Mucosa of gallbladder (tissue), 1 donor: ENCODE data around the gene RIOK2. TPM values are rescaled to one million over a fixed set of nuclear protein-coding genes. Genes with fewer than 3 reads are reported as not detected.
"Not testable (repeated sequence)": the region's sequence is repeated elsewhere in the genome, so short reads cannot be mapped to it uniquely, and the experiment has no call there.

Experiments used
- DNase-seq: peaks from one replicate; pipeline ENCODE4 v3.0.0-alpha.2; 2020; ENCODE audit warnings: low spot score
- total RNA-seq: library from RNA; stranded (reverse); gene quantifications from one replicate; pipeline ENCODE4 v1.2.1, GENCODE V29; 2021
- donor health status: DM: no; HTN: no; CAD: no.

RIOK2 gene
- total RNA-seq, 1 donor from 2014 or later, result 13.7 TPM

DNA sequence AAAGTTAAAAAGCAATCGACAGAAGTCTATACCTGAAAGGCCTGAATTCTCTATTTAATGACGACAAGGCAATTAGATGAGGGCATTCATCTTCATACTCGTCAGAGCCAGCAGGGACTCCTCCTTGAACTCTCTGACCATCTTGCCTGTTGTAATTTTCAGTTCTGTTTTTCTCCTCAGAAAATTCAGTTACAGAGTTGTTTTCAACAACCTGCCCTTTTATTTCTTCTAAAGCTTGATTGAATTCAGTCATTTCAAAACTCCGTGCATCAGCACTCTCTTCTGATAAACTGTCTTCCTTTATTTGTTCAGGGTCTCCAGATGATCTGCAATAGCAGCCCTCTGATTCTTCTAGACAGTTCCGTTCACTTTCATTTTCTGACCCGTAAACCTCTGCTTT is 15.6 kb downstream of the RIOK2 start:
- DNase-seq, result no peak

- no peak for DNase-seq
Measured at GRCh38 chr5:97165726-97166125, 17.3 kb downstream of the RIOK2 start.

GRCh38 chr5:97164846-97165245 is 18.2 kb downstream of the RIOK2 start:
- DNase-seq, result no peak

DNA sequence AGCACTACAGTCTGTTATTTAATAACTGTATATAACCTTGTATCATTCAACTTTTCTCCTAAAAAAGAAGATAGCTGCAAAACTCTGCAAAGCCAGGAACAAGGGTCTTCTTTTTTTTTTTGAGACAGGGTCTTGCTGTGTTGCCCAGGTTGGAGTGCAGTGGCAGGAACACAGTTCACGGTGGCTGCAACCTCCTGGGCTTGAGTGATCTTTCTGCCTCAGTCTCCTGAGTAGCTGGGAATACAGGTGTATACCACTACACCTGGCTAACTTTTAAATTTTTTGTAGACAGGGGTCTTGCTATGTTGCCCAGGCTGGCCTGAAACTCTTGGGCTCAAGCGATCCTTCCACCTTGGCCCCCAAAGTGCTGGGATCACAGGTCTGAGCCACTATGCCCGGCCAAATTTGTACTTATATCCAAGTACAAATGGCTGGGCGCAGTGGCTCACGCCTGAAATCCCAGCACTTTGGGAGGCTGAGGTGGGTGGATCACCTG is 19.2 kb downstream of the RIOK2 start:
- DNase-seq, result no peak

DNA sequence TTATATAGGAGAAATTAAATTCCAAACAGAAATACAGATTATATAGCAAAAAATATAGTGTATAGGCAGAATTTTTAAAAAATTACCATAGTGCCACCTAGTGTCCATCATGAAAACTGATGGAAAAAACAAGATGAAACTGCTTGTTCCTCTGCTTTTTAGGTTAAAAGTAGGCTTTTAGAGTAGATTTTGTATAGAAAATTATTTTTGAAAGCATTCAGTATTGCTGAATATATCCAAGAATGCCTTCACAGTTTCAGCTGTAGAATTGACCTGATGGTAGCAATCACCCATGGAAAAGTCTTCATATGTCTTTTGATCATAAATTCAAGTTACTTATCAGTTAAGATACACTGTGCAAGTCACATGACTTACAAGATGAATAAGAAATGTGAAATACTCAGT is 19.7 kb downstream of the RIOK2 start:
- DNase-seq, result no peak

DNA sequence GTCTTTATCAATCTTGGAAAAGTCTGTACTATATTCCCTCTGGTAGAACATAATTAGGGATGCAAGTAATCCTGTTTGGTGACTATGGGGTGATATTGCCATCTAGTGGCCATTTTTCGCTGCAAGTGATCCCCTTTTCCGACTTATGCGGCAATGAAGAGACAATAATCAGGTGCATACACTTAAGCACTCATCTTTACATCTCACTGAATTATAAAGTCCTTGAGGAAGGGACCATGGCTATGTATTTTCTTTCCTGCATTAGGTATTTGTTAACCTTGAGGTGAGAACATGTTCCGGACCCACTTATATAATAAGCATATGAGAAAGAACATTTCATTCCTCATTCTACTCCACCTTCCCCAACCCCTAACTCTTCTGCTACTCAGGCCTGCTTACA is 21.0 kb downstream of the RIOK2 start:
- DNase-seq, result peak; percentile 65

DNA sequence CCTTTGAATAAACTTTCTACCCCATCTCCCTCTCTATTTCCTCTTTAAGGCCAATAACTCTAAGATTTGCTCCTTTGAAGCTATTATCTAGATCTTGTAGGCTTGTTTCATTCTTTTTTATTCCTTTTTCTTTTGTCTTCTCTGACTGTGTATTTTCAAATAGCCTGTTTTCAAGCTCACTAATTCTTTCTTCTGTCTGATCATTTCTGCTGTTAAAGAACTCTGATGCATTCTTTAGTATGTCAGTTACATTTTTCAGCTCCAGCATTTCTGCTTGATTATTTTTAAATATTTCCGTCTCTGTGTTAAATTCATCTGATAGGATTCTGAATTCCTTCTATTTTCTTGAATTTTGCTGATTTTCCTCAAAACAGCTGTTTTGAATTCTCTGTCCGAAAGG is 25.4 kb downstream of the RIOK2 start:
- DNase-seq, result no peak

DNA sequence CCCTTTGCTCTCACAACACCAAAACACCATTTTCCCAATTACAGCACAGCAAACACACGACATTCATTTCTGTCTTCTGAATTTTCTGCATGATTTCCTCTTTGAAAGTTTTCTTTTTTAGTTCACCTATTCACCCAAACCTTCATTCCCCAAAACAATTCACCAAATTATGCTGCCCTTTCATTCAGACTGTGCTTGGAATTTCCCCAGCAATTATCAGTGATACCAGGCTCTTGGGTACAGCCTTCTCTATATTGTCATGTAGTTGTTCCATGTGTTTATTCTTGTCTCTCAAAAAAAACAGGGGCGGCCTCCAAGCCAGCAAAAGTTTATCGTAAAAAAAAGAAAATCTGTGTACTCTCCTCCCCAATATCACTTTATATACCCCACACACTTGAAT is 31.7 kb downstream of the RIOK2 start:
- no peak for DNase-seq

DNA sequence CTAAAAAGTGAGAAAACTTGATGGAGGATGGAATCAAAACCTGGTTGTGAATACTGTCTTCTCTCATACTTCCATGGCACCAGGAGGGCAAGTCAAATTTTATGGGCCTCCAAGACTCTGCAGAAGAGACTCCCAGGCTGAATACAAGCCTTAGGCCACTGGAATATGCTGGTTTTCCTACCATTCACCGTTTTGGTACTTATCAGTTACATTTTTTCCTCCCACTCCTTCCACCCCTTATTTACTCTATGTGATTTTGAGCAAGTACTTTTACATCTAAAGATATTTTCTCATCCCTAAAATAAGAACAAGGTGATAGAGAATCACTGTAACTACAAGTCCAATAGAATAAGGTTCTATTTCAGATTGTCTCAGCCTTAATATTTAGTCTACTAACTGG is 32.6 kb downstream of the RIOK2 start:
- DNase-seq, result no peak

DNA sequence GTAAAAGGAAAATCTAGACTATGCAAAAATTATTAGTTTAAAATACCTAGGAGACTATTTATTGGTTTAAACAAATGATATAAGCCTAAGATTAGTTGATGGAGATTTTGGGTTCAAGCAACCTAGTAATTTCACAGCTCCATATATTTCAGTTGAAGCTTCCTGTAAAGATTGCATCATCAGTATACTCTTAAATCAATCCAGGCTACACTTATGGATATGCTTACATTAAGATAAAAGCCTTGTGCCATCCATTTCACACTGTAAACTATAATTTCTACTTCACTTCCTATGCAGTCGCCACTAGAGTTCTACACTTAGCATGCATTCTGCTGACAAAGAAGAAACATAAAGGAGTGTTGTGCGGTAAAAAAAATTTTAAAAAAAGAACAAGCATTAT is 33.3 kb downstream of the RIOK2 start:
- DNase-seq, result no peak

DNA sequence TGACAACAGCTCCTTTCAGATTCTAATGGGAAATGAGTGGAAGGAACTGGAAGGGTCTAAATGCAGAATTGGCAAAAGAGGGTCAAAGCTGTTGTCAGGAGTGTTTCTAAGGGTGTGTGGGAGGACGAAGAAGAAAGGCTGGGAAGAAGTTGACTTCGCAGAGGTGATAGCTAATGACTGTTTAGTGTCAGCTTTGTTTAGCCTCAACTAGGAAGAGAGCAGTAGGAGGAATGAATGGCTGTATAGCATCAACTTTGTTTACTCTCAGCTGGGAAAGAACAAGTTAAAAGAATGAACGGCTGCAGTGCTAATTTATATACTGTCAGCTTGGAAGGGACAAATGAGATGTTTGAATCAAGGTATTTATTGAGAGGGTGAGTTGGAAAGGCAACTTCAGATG is 34.8 kb downstream of the RIOK2 start:
- DNase-seq, result no peak

DNA sequence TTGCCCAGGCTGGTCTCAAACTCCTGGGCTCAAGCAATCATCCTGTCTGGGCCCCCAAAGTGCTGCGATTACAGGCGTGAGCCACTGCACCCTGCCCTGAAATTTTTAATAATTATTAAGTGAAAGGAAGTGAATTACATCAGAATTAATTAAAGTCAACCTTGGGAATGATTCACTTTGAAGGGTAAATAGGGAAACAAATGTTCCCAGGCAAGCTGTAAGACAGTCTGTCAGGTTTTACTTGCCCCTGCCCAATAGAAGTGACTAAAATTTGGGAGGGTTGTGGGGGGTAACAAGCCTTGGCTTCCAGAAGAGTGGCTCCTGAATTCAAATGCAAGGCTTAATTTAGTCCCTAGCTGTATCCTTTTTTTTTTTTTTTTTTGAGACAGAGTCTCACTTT is 39.3 kb downstream of the RIOK2 start:
- DNase-seq, result no peak

DNA sequence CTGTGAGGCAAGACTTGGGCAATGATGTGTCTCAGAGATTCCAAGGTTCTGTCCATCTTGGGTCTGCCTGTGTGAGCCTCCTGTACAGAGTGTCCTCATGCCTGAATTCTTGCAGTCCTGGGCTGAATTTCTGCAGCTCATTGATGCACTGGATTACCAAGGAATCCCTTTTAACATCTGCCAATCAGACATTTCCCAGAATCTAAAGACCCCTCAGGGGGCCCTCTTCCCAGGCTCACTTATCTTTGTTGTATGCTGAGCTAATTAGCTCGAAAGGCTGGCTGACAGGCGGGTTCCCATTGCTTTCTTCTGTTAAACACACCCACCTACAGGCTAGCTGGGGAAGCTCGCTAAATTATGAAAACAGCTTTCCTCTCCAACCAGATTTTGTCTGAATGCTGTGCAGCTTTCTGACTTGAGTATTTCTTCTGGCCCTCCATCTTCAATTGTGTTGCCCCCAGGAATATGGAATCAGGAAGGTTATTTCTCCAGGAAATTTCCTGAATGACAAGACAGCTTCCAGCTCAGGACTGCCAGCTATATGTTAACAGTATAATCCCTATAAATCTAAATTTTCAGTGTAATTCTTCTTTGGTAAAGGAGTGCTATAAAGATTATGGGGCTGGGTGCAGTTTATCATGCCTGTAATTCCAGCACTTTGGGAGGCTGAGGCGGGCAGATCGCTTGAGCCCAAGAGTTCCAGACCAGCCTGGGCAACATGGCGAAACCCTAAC is 40.4 kb downstream of the RIOK2 start, which contains the start of gene LIX1:
LIX1 (minus strand) TSS at position 91 of the 734 bp plus-strand sequence; CDS start at position 56, 35 bp downstream.
- DNase-seq, result peak; percentile 14

DNA sequence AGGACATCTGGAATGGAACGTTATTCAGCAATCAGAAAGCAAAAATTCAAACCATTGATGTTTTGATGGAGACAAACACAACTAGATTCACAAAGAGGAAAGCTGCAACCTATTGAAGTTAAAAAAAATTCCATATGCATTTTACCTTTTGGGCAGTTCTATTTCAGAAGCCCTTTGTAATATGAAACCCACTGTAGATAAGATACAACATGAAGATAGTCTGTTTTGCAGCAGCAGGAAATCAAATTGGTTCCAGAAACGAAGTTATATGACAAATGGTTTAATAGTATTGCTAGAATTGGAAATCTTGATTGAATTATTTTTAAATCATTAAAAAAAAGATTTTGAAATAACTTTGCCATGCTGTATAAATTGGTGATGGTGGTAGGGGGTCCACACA is 41.5 kb downstream of the RIOK2 start:
- no peak for DNase-seq

DNA sequence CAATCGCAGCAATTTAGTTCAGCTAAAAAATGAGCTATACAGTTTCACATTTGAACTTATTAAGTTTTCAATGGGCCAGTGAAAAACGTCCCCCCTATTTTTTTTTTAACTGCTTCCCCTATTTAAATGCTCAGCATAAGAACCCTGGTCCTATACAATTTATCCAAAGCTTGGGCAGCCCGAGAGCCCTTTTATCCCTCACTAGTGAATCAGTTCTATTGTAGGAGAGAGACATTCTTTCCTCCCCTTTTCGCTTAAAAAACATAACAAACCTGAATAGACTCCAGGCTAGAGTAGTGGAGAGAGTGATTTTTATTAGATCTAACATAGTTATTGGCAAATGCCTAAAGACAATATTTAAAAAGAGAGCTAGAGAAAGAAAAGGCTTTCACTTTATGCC is 42.0 kb downstream of the RIOK2 start:
- no peak for DNase-seq

GRCh38 chr5:97140250-97140649 is 42.8 kb downstream of the RIOK2 start:
- DNase-seq, result not testable (repeated sequence)

DNA sequence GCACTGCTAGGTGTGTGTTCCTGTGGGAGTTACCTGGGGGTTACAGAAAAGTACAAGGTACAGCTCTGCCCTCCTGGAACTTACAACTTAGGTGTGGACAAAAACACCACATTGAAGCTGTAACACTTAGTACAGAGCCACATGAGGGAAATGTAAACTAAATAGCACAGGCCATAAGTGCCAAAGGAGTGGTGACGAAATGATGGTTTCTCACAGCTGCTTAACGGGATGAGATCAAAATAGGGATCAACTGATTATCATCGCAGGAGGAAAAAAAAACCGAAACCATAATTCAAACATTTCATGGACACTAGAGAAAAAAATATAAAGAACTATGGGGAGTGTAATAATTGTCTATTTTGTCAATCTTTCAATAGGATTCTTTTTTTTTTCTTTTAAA is 46.6 kb downstream of the RIOK2 start:
- DNase-seq, result no peak

- DNase-seq, result no peak
Measured at GRCh38 chr5:97135868-97136267, 47.2 kb downstream of the RIOK2 start.

- no peak for DNase-seq
Measured at GRCh38 chr5:97134634-97135033, 48.4 kb downstream of the RIOK2 start.

- no peak for DNase-seq
Measured at GRCh38 chr5:97133101-97133500, 49.9 kb downstream of the RIOK2 start.

- DNase-seq, result no peak
Measured at GRCh38 chr5:97131921-97132320, 51.1 kb downstream of the RIOK2 start.

DNA sequence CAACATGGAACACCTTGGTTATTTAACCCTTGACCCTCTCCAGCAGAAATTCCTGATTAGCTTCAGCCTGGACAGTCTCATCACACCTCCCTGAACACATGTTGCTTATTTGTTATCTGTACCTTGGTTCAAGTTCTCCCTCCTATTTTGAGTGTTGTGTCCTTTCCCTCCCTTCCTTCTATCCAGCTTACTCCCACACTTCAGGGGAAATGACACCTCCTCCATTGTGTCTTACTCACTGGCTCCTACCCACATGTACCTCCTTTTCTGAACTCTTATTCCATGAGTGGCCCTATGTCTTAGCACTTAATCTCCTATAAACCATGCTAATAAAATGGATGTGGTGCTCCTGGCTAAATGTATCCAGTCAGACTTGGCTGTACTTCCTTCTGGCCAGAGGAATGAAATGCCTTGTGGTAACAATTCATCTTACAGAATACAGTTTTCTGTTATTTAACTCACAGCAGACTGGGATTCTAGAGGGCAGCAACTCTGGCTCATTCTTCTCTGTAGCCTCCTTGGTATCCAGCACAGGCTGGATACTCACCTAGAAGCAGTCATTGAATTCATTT is 51.8 kb downstream of the RIOK2 start:
- DNase-seq, result no peak

DNA sequence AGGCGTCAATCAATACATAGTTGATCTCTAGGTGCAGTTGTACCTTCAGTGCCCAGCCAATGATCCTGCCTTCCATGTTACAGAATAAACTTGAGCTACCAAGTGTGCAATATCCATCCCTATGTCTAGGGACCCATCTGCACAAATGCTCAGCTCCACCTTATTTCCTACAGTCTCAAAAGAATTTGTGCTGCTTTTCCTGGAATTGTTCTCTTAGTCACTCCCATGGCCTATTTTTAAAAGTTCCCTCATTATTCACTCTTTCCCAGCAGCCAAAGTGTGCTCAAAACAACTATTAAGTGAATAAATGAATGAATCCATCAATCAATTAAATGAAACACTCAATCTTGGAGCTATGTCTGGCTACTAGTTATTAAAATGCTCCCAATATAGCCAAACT is 55.3 kb downstream of the RIOK2 start:
- DNase-seq, result no peak
